HepG2 (cell line): Measurements from ENCODE around the gene SBK1. TPM values are rescaled to one million over a fixed set of nuclear protein-coding genes. Genes with fewer than 3 reads are reported as not detected.

Experiments
- GMEB2 ChIP-seq: IDR thresholded peaks from 2 replicates; pipeline ENCODE4 v1.6.1; 2016; ENCODE audit warnings: missing biosample characterization, missing genetic modification reagents, low read depth
- ZFP36 ChIP-seq: fragments of 150-350 bp; IDR thresholded peaks from 2 replicates; pipeline ENCODE4 v1.6.1; 2018; ENCODE audit warnings: borderline replicate concordance, low read length, low read depth; ENCODE audit not compliant: partially characterized antibody
- ZFYVE20 ChIP-seq: sonication (generic); formaldehyde crosslinking; IDR thresholded peaks from 2 replicates; pipeline ENCODE4 v1.8.0; 2023; ENCODE audit warnings: low read depth, mild to moderate bottlenecking, moderate library complexity, missing genetic modification reagents, borderline replicate concordance
- ZKSCAN1 ChIP-seq: fragments of 150-350 bp; IDR thresholded peaks from 2 replicates; pipeline ENCODE4 v1.6.1; 2014; ENCODE audit warnings: low read length
- polyA plus RNA-seq, 8 experiments: library from polyadenylated mRNA; depleted of rRNA in 3 of 8; stranded (reverse) in 7 of 8; unstranded in 1 of 8; fragments of >200 nt; fragmentation: Illumina TruSeq in 4 of 8; extraction: Trizol in 4 of 8; gene quantifications; 2 replicates each; pipeline versions ENCODE4 v1.2.1 to v1.2.3, GENCODE V29; 2011 to 2016; ENCODE audit warnings: low read depth in 4 of 8, missing spikeins in 1 of 8, mixed read lengths in 1 of 8; ENCODE audit not compliant: insufficient read depth in 1 of 8
- total RNA-seq, 5 experiments: library from RNA; depleted of rRNA; stranded (reverse); fragments of >200 nt; fragmentation: Illumina TruSeq; extraction: Trizol; gene quantifications; 2 replicates each; pipeline ENCODE4 v1.2.3, GENCODE V29; 2016; ENCODE audit warnings: low read depth in 1 of 5
- TF ChIP-seq, protein P1 (sequence below): sonication (generic); formaldehyde crosslinking; IDR thresholded peaks from 2 replicates; pipeline ENCODE4 v1.4.0; 2020; ENCODE audit warnings: low read depth, missing genetic modification reagents
- TF ChIP-seq, protein P2 (sequence below): sonication (generic); formaldehyde crosslinking; IDR thresholded peaks from 2 replicates; pipeline ENCODE4 v1.5.1; 2020; ENCODE audit warnings: mild to moderate bottlenecking, missing genetic modification reagents, borderline replicate concordance

SBK1 gene
- total and polyA plus RNA-seq, 2 of the 13 experiments (the other 11 are each of a cell fraction or from before 2014, with no cell fraction given) = 0.15 to 0.17 TPM

GRCh38 chr16:28265822-28266221, 26.5 kb upstream of the SBK1 start (continued):
- TF ChIP-seq, protein P1, sequence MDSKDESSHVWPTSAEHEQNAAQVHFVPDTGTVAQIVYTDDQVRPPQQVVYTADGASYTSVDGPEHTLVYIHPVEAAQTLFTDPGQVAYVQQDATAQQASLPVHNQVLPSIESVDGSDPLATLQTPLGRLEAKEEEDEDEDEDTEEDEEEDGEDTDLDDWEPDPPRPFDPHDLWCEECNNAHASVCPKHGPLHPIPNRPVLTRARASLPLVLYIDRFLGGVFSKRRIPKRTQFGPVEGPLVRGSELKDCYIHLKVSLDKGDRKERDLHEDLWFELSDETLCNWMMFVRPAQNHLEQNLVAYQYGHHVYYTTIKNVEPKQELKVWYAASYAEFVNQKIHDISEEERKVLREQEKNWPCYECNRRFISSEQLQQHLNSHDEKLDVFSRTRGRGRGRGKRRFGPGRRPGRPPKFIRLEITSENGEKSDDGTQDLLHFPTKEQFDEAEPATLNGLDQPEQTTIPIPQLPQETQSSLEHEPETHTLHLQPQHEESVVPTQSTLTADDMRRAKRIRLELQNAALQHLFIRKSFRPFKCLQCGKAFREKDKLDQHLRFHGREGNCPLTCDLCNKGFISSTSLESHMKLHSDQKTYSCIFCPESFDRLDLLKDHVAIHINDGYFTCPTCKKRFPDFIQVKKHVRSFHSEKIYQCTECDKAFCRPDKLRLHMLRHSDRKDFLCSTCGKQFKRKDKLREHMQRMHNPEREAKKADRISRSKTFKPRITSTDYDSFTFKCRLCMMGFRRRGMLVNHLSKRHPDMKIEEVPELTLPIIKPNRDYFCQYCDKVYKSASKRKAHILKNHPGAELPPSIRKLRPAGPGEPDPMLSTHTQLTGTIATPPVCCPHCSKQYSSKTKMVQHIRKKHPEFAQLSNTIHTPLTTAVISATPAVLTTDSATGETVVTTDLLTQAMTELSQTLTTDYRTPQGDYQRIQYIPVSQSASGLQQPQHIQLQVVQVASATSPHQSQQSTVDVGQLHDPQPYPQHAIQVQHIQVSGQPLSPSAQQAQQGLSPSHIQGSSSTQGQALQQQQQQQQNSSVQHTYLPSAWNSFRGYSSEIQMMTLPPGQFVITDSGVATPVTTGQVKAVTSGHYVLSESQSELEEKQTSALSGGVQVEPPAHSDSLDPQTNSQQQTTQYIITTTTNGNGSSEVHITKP (CRISPR knock-in tag) = no peak
- TF ChIP-seq ZKSCAN1 = no peak
- no peak for TF ChIP-seq GMEB2 (CRISPR knock-in tag)
- no peak for TF ChIP-seq ZFYVE20
- TF ChIP-seq, protein P2, sequence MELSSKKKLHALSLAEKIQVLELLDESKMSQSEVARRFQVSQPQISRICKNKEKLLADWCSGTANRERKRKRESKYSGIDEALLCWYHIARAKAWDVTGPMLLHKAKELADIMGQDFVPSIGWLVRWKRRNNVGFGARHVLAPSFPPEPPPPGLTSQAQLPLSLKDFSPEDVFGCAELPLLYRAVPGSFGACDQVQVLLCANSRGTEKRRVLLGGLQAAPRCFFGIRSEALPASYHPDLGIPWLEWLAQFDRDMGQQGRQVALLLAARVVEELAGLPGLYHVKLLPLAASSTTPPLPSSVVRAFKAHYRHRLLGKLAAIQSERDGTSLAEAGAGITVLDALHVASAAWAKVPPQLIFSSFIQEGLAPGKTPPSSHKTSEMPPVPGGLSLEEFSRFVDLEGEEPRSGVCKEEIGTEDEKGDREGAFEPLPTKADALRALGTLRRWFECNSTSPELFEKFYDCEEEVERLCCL (CRISPR knock-in tag) = no peak
- no peak for TF ChIP-seq ZFP36
